Body of pancreas (tissue), 4 donors: ENCODE results near the gene CLOCK.

ENCODE experiments used
- CTCF ChIP-seq, 7 experiments: fragments of 450-650 bp in 4 of 7; fragments of 200-600 bp in 3 of 7; sonication (generic) in 3 of 7; IDR thresholded peaks; one replicate each; pipeline ENCODE4 v1.5.1; 2016 to 2019; ENCODE audit warnings: antibody characterized with exemption in 7 of 7
- POLR2A ChIP-seq, 3 donors: fragments of 450-650 bp; IDR thresholded peaks; one replicate each; pipeline ENCODE4 v1.6.1; 2016; ENCODE audit warnings: antibody characterized with exemption in 3 of 3, mild to moderate bottlenecking in 2 of 3

GRCh38 chr4:55524844-55525571 is 21.7 kb downstream of the CLOCK start:
- TF ChIP-seq CTCF (IDR thresholded peaks at IDR 0.05) (no peak), POLR2A (IDR thresholded peaks at IDR 0.05) (no peak)
